Adipose tissue (tissue), 3 donors: ENCODE results near the gene SLC6A12. TPM values are rescaled to one million over a fixed set of nuclear protein-coding genes. Genes with fewer than 3 reads are reported as not detected.
"Not testable (repeated sequence)": the region's sequence is repeated elsewhere in the genome, so short reads cannot be mapped to it uniquely, and the experiment has no call there.

Source experiments
- H3K27ac ChIP-seq: one replicate; pipeline ENCODE4 v1.5.1; 2013; ENCODE audit warnings: low read depth, low read length
- WGBS, 3 donors: extraction: QIAGEN DNeasy Blood & Tissue Kit; methylation state at CpG; one replicate each; pipeline ENCODE4 v1.1.7; 2013; 5-methylcytosine and 5-hydroxymethylcytosine counted together
- polyA plus RNA-seq, 3 donors: library from polyadenylated mRNA; stranded (reverse); fragments of 200-250 nt; gene quantifications; one replicate each; pipeline ENCODE4 v1.2.3, GENCODE V29; 2013
- donor health status: healthy with polysubstance abuse.
- donor health status: Bipolar disorder and iron deficiency.
- donor health status: healthy.

Gene SLC6A12
- polyA plus RNA-seq, 3 donors: 0.16 to 1.0 (median 0.34) TPM

GRCh38 chr12:188910-189621 is 24.9 kb downstream of the SLC6A12 start:
- WGBS, 3 donors: 7 to 8% (median 8%) methylated on average over 48 to 52 of the region's 52 CpGs
- no peak overlapping the region for H3K27ac ChIP-seq

GRCh38 chr12:187986-188909 is 25.7 kb downstream of the SLC6A12 start:
- WGBS, 3 donors: 43 to 70% (median 57%) methylated on average over 45 to 53 of the region's 53 CpGs
- H3K27ac ChIP-seq: not testable (repeated sequence)

- WGBS, 3 donors: 81 to 91% (median 88%) methylated on average over 10 to 11 of the region's 11 CpGs
- H3K27ac ChIP-seq: no peak overlapping the region
Measured at GRCh38 chr12:186006-186625, 27.8 kb downstream of the SLC6A12 start.

- H3K27ac ChIP-seq: no peak overlapping the region
- WGBS, 3 donors: 62 to 69% (median 69%) methylated on average over 7 to 8 of the region's 8 CpGs
Measured at GRCh38 chr12:185576-185955, 28.4 kb downstream of the SLC6A12 start.

- 52 to 82% (median 57%) methylated on average over 13 of the region's 13 CpGs for WGBS, 3 donors
Measured at GRCh38 chr12:184811-185575, 29.0 kb downstream of the SLC6A12 start.

GRCh38 chr12:182381-182892 is 31.5 kb downstream of the SLC6A12 start:
- 63 to 75% (median 65%) methylated on average over 8 to 10 of the region's 10 CpGs for WGBS, 3 donors
- H3K27ac ChIP-seq: no peak overlapping the region

More at GRCh38 chr12:184811-185575, 29.0 kb downstream of the SLC6A12 start:
- H3K27ac ChIP-seq: no peak overlapping the region

GRCh38 chr12:181921-182320 is 32.0 kb downstream of the SLC6A12 start:
- H3K27ac ChIP-seq: no peak overlapping the region
- 73 to 81% (median 78%) methylated on average over 17 of the region's 17 CpGs for WGBS, 3 donors

- no peak overlapping the region for H3K27ac ChIP-seq
- 25 to 66% (median 30%) methylated on average over 8 of the region's 8 CpGs for WGBS, 3 donors
Measured at GRCh38 chr12:180445-180844, 33.5 kb downstream of the SLC6A12 start.

GRCh38 chr12:179885-180284 is 34.1 kb downstream of the SLC6A12 start:
- no peak overlapping the region for H3K27ac ChIP-seq
- 72 to 81% (median 75%) methylated on average over 5 of the region's 5 CpGs for WGBS, 3 donors

GRCh38 chr12:179131-179884 is 34.6 kb downstream of the SLC6A12 start:
- WGBS, 3 donors: 58 to 66% (median 64%) methylated on average over 11 of the region's 11 CpGs
- no peak overlapping the region for H3K27ac ChIP-seq

GRCh38 chr12:178829-179109 is 35.2 kb downstream of the SLC6A12 start:
- 55 to 66% (median 56%) methylated on average over 3 of the region's 3 CpGs for WGBS, 3 donors
- no peak overlapping the region for H3K27ac ChIP-seq

- no peak overlapping the region for H3K27ac ChIP-seq
- WGBS, 3 donors: 81 to 86% (median 85%) methylated on average over 20 of the region's 20 CpGs
Measured at GRCh38 chr12:177980-178828, 35.8 kb downstream of the SLC6A12 start.

- no peak overlapping the region for H3K27ac ChIP-seq
- 58 to 71% (median 70%) methylated on average over 11 of the region's 11 CpGs for WGBS, 3 donors
Measured at GRCh38 chr12:177336-177979, 36.5 kb downstream of the SLC6A12 start.

GRCh38 chr12:176321-177181 is 37.4 kb downstream of the SLC6A12 start:
- WGBS, 3 donors: 61 to 75% (median 62%) methylated on average over 16 of the region's 16 CpGs
- H3K27ac ChIP-seq: no peak overlapping the region

- WGBS, 3 donors: 74 to 84% (median 83%) methylated on average over 16 of the region's 16 CpGs
- H3K27ac ChIP-seq: no peak overlapping the region
Measured at GRCh38 chr12:175759-176158, 38.2 kb downstream of the SLC6A12 start.

GRCh38 chr12:175250-175649 is 38.7 kb downstream of the SLC6A12 start:
- H3K27ac ChIP-seq: no peak overlapping the region
- 34 to 63% (median 49%) methylated on average over 10 of the region's 10 CpGs for WGBS, 3 donors
